ENCODE measurements around the gene METRNL. TPM values are rescaled to one million over a fixed set of nuclear protein-coding genes. Genes with fewer than 3 reads are reported as not detected.

Gene METRNL
- total and polyA plus RNA-seq, 4 donors = 0.67 to 9.0 (median 8.6) TPM

DNA sequence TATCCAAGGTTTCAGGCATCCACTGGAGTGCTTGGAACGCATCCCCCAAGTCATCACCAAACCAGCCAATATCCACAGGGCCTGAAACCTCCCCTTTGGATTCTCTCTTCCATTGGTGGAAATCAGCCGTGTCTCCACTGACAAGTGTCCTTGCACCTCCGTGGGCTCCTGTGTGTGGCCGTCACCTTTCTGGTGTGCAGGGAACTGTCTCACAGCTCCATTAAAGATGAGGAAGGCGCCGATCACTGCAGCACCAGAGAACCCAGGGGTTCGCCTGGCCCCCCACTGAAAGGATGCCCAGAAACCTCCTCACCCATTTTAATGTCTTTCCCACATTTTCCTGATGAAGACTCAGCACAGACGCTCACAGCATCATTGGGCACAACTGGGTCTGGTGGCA is 17.8 kb upstream of the METRNL start:
- H3K36me3 ChIP-seq (ENCODE audit: control insufficient read depth in 4 of 4, insufficient read depth in 3 of 4, low read depth in 1 of 4, low read length in 3 of 4) = no peaks in the 10 kb centered on the region
- 86% methylated on average over 8 of the region's 8 CpGs for WGBS
- H3K27me3 ChIP-seq (ENCODE audit: control insufficient read depth in 4 of 4, insufficient read depth in 4 of 4, low read length in 3 of 4) = no peaks in the 10 kb centered on the region
- no peak overlapping the region for H3K9ac ChIP-seq (ENCODE audit: low read depth in 1 of 2, low read length in 2 of 2)
- no peaks in the 10 kb centered on the region for H3K9me3 ChIP-seq (ENCODE audit: control insufficient read depth in 4 of 4, low read length in 3 of 4)
- H3K4me1 ChIP-seq (ENCODE audit: control insufficient read depth in 4 of 4, insufficient read depth in 4 of 4, low read length in 3 of 4) = no peaks in the 10 kb centered on the region
- DNase-seq (ENCODE audit: low spot score) = no peak
- TF ChIP-seq ZBTB33 (IDR thresholded peaks at IDR 0.05) = no peak
- no peak for TF ChIP-seq NR2F2 (IDR thresholded peaks at IDR 0.05)
- no peak for TF ChIP-seq REST (IDR thresholded peaks at IDR 0.05)
- TF ChIP-seq FOXA1 (IDR thresholded peaks at IDR 0.05) = no peak
- no peak for TF ChIP-seq TAF1 (conservative IDR thresholded peaks at IDR 0.05)
- TF ChIP-seq GABPA (IDR thresholded peaks at IDR 0.05 in 1 of 2, conservative IDR thresholded peaks at IDR 0.05 in 1 of 2) = no peak
- no peak for TF ChIP-seq HNF4G (IDR thresholded peaks at IDR 0.05)
- TF ChIP-seq FOXA2 (IDR thresholded peaks at IDR 0.05) = no peak
- no peak for TF ChIP-seq YY1 (IDR thresholded peaks at IDR 0.05)
- no peak for TF ChIP-seq MAX (IDR thresholded peaks at IDR 0.05)
- TF ChIP-seq CTCF (IDR thresholded peaks at IDR 0.05; ENCODE audit: low read depth, low read length, missing input control) = no peak
- no peak overlapping the region for H3K27ac ChIP-seq (ENCODE audit: low read depth in 1 of 2, low read length in 2 of 2)
- no peak overlapping the region for H3K4me3 ChIP-seq (ENCODE audit: low read depth in 1 of 3, low read length in 3 of 3)

GRCh38 chr17:83062011-83062817 is 17.2 kb upstream of the METRNL start:
- Histone ChIP-seq H3K9me3 (ENCODE audit: control insufficient read depth in 4 of 4, low read length in 3 of 4) (no peaks in the 10 kb centered on the region), H3K27ac (ENCODE audit: low read depth in 1 of 2, low read length in 2 of 2) (no peak overlapping the region), H3K4me3 (ENCODE audit: low read depth in 1 of 3, low read length in 3 of 3) (no peak overlapping the region), H3K9ac (ENCODE audit: low read depth in 1 of 2, low read length in 2 of 2) (no peak overlapping the region), H3K4me1 (ENCODE audit: control insufficient read depth in 4 of 4, insufficient read depth in 4 of 4, low read length in 3 of 4) (no peaks in the 10 kb centered on the region), H3K36me3 (ENCODE audit: control insufficient read depth in 4 of 4, insufficient read depth in 3 of 4, low read depth in 1 of 4, low read length in 3 of 4) (no peaks in the 10 kb centered on the region), H3K27me3 (ENCODE audit: control insufficient read depth in 4 of 4, insufficient read depth in 4 of 4, low read length in 3 of 4) (no peaks in the 10 kb centered on the region)
- TF ChIP-seq NR2F2 (IDR thresholded peaks at IDR 0.05) (no peak), JUND (IDR thresholded peaks at IDR 0.05) (no peak), SP1 (IDR thresholded peaks at IDR 0.05) (no peak), HNF4G (IDR thresholded peaks at IDR 0.05) (no peak)
- TF ChIP-seq, protein P1, sequence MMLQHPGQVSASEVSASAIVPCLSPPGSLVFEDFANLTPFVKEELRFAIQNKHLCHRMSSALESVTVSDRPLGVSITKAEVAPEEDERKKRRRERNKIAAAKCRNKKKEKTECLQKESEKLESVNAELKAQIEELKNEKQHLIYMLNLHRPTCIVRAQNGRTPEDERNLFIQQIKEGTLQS (IDR thresholded peaks at IDR 0.05) = no peak
- DNase-seq (ENCODE audit: low spot score) = no peak
- 77% methylated on average over 24 of the region's 24 CpGs for WGBS
